Stimulated activated CD4-positive, alpha-beta T cell treated with anti-CD3 and anti-CD28 coated beads, Interleukin-2, amount 100 ng/mL, for 24 hours (primary cell): ENCODE data around the gene PLA2G12B.
"Not testable (repeated sequence)": the region's sequence is repeated elsewhere in the genome, so short reads cannot be mapped to it uniquely, and the experiment has no call there.

Experiments used
- DNase-seq, 2 donors: peaks; one replicate each; pipeline ENCODE4 v3.0.0-alpha.2; 2020

The PLA2G12B gene

GRCh38 chr10:72954596-72955554, at the start of gene PLA2G12B:
TSS of gene PLA2G12B (minus strand) at chr10:72954806. CDS start at chr10:72954685, 121 bp downstream.
- no peak for DNase-seq

- DNase-seq: no peak
These were observed 49.2 kb upstream of the PLA2G12B start for GRCh38 chr10:73003822-73004221.

- no peak for DNase-seq
These were observed 46.4 kb upstream of the PLA2G12B start for GRCh38 chr10:73000973-73001372.

GRCh38 chr10:72997099-72997498, 42.5 kb upstream of the PLA2G12B start:
- no peak for DNase-seq

GRCh38 chr10:72995459-72995858, 40.9 kb upstream of the PLA2G12B start:
- DNase-seq: not testable (repeated sequence)

GRCh38 chr10:72989771-72990170, 35.2 kb upstream of the PLA2G12B start:
- not testable (repeated sequence) for DNase-seq

GRCh38 chr10:72984618-72985017, 30.0 kb upstream of the PLA2G12B start:
- not testable (repeated sequence) for DNase-seq

- no peak for DNase-seq
These were observed 27.4 kb upstream of the PLA2G12B start for GRCh38 chr10:72981882-72982529.

- no peak for DNase-seq
These were observed 26.6 kb upstream of the PLA2G12B start for GRCh38 chr10:72981028-72981881.

- no peak for DNase-seq
These were observed 25.7 kb upstream of the PLA2G12B start for GRCh38 chr10:72980348-72980747.

- no peak for DNase-seq
These were observed 25.1 kb upstream of the PLA2G12B start for GRCh38 chr10:72979709-72980108.

GRCh38 chr10:72976886-72977285, 22.3 kb upstream of the PLA2G12B start:
- DNase-seq: no peak

GRCh38 chr10:72956001-72956400, 1.4 kb upstream of the PLA2G12B start:
- DNase-seq: no peak

- DNase-seq: no peak
These were observed 393 bp downstream of the PLA2G12B start for GRCh38 chr10:72954230-72954595.

- no peak for DNase-seq
These were observed 919 bp downstream of the PLA2G12B start for GRCh38 chr10:72953687-72954086.

GRCh38 chr10:72952642-72953158, 1.9 kb downstream of the PLA2G12B start:
- no peak for DNase-seq

GRCh38 chr10:72952189-72952588, 2.4 kb downstream of the PLA2G12B start:
- no peak for DNase-seq

GRCh38 chr10:72951760-72952159, 2.8 kb downstream of the PLA2G12B start:
- DNase-seq: no peak

GRCh38 chr10:72948762-72949161, 5.8 kb downstream of the PLA2G12B start:
- no peak for DNase-seq

GRCh38 chr10:72946963-72947362, 7.6 kb downstream of the PLA2G12B start:
- DNase-seq: no peak

GRCh38 chr10:72943498-72944234, 10.9 kb downstream of the PLA2G12B start:
- DNase-seq: no peak

GRCh38 chr10:72935361-72935760, 19.2 kb downstream of the PLA2G12B start:
- DNase-seq: no peak
